OCI-LY3 (cell line): ENCODE results near the gene SIT1.

ENCODE experiments used
- CTCF ChIP-seq: fragments of 200-600, 300-600 bp; sonication (generic); IDR thresholded peaks from 2 replicates; pipeline ENCODE4 v1.5.1; 2014; ENCODE audit warnings: antibody characterized with exemption, low read length, low read depth
- EZH2phosphoT487 ChIP-seq: fragments of 200-600 bp; shearing (Covaris generic); IDR thresholded peaks from 2 replicates; pipeline ENCODE4 v1.6.1; 2018; ENCODE audit warnings: antibody characterized with exemption, mixed run types, low read depth

GRCh38 chr9:35658968-35659220, 8.2 kb upstream of the SIT1 start:
- TF ChIP-seq CTCF (no peak), EZH2phosphoT487 (no peak)
